ENCODE measurements around the gene B4GALNT1. TPM values are rescaled to one million over a fixed set of nuclear protein-coding genes. Genes with fewer than 3 reads are reported as not detected.
"Not testable (repeated sequence)": the region's sequence is repeated elsewhere in the genome, so short reads cannot be mapped to it uniquely, and the experiment has no call there.

B4GALNT1 gene
- polyA plus RNA-seq, 2 of the 4 experiments (the other 2 are of a cell fraction): 25.7 to 35.1 TPM

DNA sequence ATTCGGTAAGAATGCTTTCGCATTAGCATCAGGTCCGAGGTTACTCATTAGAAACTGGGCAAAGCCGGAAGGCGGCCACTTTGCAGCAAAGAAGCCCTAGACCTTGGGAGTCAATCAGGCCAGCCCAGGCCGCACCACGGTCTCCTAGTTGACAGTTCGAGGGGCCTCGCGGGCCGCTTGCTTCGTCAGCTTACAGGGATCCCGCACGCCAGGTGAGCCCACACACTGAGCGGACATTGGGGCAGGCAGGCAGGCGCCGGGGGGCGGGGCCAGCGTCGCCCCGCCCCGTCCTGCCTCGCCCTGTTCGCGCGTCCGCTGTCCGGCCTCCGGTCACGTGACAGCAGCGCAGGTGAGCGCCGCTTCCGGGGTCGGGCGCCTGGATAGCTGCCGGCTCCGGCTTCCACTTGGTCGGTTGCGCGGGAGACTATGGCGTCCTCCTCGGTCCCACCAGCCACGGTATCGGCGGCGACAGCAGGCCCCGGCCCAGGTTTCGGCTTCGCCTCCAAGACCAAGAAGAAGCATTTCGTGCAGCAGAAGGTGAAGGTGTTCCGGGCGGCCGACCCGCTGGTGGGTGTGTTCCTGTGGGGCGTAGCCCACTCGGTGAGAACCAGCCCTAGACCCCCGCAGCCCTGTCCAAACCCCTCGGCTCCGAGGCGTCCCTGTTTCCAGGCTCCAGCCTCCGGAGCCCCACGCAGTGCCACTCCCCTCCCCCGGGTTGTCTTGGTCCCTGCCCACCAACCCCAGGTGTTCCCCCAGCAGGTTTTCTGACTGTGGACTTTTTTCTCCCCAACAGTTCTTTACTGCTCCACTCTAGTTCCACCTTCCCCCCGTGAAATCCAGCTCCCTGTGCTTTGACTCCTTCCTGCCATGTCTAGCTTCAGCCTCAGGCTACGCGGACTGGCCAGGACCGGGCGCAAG is 41.9 kb downstream of the B4GALNT1 start, which contains the start of gene PIP4K2C:
Gene PIP4K2C, plus strand, starts transcription at position 329 of the 918 bp plus-strand sequence. Its CDS starts 98 bp downstream, at position 427.
- peak within 1 kb of the TSS; percentile 70 for H3K4me2 ChIP-seq
- ChIA-PET POLR2A (interaction anchor here (0.8 to 1.7 kb wide), 6 partner anchors 9 to 46 kb away, joined by 3 to 9 read pairs (median 4); partner anchors contain the start of gene ARHGEF25), CTCF (interaction anchor here (0.9 to 5.5 kb wide), 11 partner anchors 8 to 165 kb away, joined by 3 to 55 read pairs (median 5); partner anchors contain the start of gene ARHGEF25)
- peak within 1 kb of the TSS; percentile 94 for H3K4me3 ChIP-seq
- ATAC-seq (peak; percentile 87 to 94), FAIRE-seq (no peak), DNase-seq (ENCODE audit: low read depth in 1 of 2, low spot score in 1 of 2) (peak; percentile 79 to 80)
- TF ChIP-seq, protein P1, sequence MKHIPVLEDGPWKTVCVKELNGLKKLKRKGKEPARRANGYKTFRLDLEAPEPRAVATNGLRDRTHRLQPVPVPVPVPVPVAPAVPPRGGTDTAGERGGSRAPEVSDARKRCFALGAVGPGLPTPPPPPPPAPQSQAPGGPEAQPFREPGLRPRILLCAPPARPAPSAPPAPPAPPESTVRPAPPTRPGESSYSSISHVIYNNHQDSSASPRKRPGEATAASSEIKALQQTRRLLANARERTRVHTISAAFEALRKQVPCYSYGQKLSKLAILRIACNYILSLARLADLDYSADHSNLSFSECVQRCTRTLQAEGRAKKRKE (CRISPR knock-in tag; IDR thresholded peaks at IDR 0.05; ENCODE audit: low read depth): no peak
- TF ChIP-seq KDM5A (IDR thresholded peaks at IDR 0.05) (no peak), JUN (IDR thresholded peaks at IDR 0.05) (peak; percentile 26 to 73; a peak in 2 of 5 replicates), FOXS1 (CRISPR knock-in tag; IDR thresholded peaks at IDR 0.05) (no peak), POLR2A (IDR thresholded peaks at IDR 0.05; ENCODE audit: low read length) (peak; percentile 77), BHLHE40 (IDR thresholded peaks at IDR 0.05; ENCODE audit: low read depth, low read length) (peak; percentile 17), RFX5 (IDR thresholded peaks at IDR 0.05) (0 out of 2 replicates have a peak, but pooled peaks have one; percentile 12), PHF8 (IDR thresholded peaks at IDR 0.05; ENCODE audit: borderline replicate concordance, low read depth) (peak; percentile 91), GATA3 (IDR thresholded peaks at IDR 0.05; ENCODE audit: borderline replicate concordance) (no peak)
- TF ChIP-seq, protein P2, sequence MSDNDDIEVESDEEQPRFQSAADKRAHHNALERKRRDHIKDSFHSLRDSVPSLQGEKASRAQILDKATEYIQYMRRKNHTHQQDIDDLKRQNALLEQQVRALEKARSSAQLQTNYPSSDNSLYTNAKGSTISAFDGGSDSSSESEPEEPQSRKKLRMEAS (IDR thresholded peaks at IDR 0.05): peak; percentile 69
- TF ChIP-seq, protein P3, sequence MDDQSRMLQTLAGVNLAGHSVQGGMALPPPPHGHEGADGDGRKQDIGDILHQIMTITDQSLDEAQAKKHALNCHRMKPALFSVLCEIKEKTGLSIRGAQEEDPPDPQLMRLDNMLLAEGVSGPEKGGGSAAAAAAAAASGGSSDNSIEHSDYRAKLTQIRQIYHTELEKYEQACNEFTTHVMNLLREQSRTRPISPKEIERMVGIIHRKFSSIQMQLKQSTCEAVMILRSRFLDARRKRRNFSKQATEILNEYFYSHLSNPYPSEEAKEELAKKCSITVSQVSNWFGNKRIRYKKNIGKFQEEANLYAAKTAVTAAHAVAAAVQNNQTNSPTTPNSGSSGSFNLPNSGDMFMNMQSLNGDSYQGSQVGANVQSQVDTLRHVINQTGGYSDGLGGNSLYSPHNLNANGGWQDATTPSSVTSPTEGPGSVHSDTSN (IDR thresholded peaks at IDR 0.05): peak; percentile 25; the same call in 1 of the 2 replicates
- TF ChIP-seq, protein P4, sequence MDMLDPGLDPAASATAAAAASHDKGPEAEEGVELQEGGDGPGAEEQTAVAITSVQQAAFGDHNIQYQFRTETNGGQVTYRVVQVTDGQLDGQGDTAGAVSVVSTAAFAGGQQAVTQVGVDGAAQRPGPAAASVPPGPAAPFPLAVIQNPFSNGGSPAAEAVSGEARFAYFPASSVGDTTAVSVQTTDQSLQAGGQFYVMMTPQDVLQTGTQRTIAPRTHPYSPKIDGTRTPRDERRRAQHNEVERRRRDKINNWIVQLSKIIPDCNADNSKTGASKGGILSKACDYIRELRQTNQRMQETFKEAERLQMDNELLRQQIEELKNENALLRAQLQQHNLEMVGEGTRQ (IDR thresholded peaks at IDR 0.05): peak; percentile 92
- TF ChIP-seq, protein P5, sequence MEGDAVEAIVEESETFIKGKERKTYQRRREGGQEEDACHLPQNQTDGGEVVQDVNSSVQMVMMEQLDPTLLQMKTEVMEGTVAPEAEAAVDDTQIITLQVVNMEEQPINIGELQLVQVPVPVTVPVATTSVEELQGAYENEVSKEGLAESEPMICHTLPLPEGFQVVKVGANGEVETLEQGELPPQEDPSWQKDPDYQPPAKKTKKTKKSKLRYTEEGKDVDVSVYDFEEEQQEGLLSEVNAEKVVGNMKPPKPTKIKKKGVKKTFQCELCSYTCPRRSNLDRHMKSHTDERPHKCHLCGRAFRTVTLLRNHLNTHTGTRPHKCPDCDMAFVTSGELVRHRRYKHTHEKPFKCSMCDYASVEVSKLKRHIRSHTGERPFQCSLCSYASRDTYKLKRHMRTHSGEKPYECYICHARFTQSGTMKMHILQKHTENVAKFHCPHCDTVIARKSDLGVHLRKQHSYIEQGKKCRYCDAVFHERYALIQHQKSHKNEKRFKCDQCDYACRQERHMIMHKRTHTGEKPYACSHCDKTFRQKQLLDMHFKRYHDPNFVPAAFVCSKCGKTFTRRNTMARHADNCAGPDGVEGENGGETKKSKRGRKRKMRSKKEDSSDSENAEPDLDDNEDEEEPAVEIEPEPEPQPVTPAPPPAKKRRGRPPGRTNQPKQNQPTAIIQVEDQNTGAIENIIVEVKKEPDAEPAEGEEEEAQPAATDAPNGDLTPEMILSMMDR (IDR thresholded peaks at IDR 0.05): no peak
- TF ChIP-seq, protein P6, sequence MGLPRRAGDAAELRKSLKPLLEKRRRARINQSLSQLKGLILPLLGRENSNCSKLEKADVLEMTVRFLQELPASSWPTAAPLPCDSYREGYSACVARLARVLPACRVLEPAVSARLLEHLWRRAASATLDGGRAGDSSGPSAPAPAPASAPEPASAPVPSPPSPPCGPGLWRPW (IDR thresholded peaks at IDR 0.05): no peak
- 1% methylated on average over 41 of the region's 69 CpGs for WGBS (ENCODE audit: missing lambda C conversion rate)
- H3K4me1 ChIP-seq: peaks cover 12% of the 10 kb centered on the region
- no peaks in the 10 kb centered on the region for H3K9me3 ChIP-seq
- H3K27ac ChIP-seq: peak within 1 kb of the TSS; percentile 84 to 91

DNA sequence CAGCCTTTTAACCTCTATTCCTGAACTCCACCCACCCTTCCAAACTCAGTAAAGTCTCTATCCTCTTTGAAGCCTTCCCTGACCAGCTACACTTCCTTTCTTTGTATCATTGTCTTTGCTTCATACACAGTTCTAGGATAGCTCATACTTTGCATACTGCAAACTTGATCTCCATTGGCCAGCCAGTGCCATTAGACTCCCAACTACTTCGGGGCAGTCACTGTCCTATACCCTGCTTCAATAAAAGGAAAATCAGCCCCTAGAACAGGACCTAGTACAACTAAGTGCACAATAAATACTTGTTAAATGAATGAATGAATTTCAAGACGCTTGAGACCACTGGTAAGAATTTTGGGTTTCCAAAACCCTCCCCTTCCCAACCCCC is 42.5 kb downstream of the B4GALNT1 start:
- peak; percentile 9 to 45; a peak in 3 of 6 replicates for ATAC-seq
- TF ChIP-seq EP300 (IDR thresholded peaks at IDR 0.05) (no peak), SMC3 (IDR thresholded peaks at IDR 0.05) (no peak), EHMT2 (IDR thresholded peaks at IDR 0.05; ENCODE audit: low read depth) (no peak)
- ChIA-PET POLR2A (interaction anchor here (1.1 to 1.7 kb wide), 2 partner anchors 9 to 32 kb away, joined by 4 read pairs; no protein-coding TSS in a partner anchor), CTCF (interaction anchor here (0.7 to 5.5 kb wide), 3 partner anchors 24 to 145 kb away, joined by 3 to 39 read pairs (median 8); no protein-coding TSS in a partner anchor)
- Histone ChIP-seq H3K4me1 (peaks cover 12% of the 10 kb centered on the region), H3K27ac (peak overlapping the region; percentile 84 to 91), H3K4me3 (peak overlapping the region; percentile 94), H3K4me2 (peak overlapping the region; percentile 70), H3K9me3 (no peaks in the 10 kb centered on the region)
- DNase-seq (ENCODE audit: low read depth in 1 of 2, low spot score in 1 of 2): no peak
- FAIRE-seq: no peak
- WGBS (ENCODE audit: missing lambda C conversion rate): 5% methylated on average over 2 of the region's 2 CpGs

DNA sequence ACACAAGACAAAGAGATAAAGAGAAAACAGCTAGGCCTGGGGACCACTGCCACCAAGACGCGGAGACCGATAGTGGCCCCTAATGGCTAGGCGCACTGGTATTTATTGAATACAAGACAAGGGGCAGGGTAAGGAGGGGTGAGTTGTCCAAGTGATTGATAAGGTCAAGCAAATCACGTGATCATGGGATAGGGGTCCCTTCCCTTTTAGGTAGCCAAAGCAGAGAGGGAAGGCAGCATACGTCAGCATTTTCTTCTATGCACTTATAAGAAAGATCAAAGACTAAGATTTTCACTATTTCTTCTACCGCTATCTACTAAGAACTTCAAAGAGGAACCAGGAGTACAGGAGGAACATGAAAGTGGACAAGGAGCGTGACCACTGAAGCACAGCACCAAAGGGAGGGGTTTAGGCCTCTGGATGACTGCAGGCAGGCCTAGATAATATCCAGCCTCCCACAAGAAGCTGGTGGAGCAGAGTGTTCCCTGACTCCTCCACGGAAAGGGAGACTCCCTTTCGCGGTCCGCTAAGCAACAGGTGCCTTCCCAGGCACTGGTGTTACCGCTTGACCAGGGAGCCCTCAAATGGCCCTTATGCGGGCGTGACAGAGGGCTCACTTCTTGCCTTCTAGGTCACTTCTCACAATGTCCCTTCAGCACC is 43.9 kb downstream of the B4GALNT1 start:
- POLR2A ChIA-PET; H3K4me3 ChIP-seq; H3K9me3 ChIP-seq; ATAC-seq; DNase-seq (ENCODE audit: low read depth in 1 of 2, low spot score in 1 of 2); H3K4me2 ChIP-seq; H3K27ac ChIP-seq; FAIRE-seq: not testable (repeated sequence)
- H3K4me1 ChIP-seq: peaks cover 12% of the 10 kb centered on the region
- CTCF ChIA-PET: interaction anchor here (1.3 to 5.5 kb wide), 3 partner anchors 12 to 146 kb away, joined by 4 to 39 read pairs (median 4); no protein-coding TSS in a partner anchor
- 81% methylated on average over 15 of the region's 15 CpGs for WGBS (ENCODE audit: missing lambda C conversion rate)

Measured in A549 (cell line).